ENCODE measurements around the gene CPXM2.

Gene CPXM2

GRCh38 chr10:123781956-123782500 lies 109.6 kb downstream of the CPXM2 start:
- Histone ChIP-seq H3K27me3 (ENCODE audit: insufficient read depth, low read depth) (no peaks in the 10 kb centered on the region), H3K4me1 (ENCODE audit: low read depth, poor library complexity, severe bottlenecking) (no peaks in the 10 kb centered on the region), H2AFZ (ENCODE audit: low read depth) (no peak overlapping the region), H3K79me2 (ENCODE audit: insufficient read depth, low read depth) (no peaks in the 10 kb centered on the region), H3K9ac (no peak overlapping the region), H3K27ac (no peak overlapping the region), H3K4me2 (no peak overlapping the region), H3K36me3 (ENCODE audit: insufficient read depth) (no peaks in the 10 kb centered on the region), H4K20me1 (ENCODE audit: insufficient read depth) (no peaks in the 10 kb centered on the region), H3K4me3 (IDR thresholded peaks at IDR 0.05; ENCODE audit: insufficient read depth, low read depth, low read length) (no peak overlapping the region)
- TF ChIP-seq CTCF (conservative IDR thresholded peaks at IDR 0.05; ENCODE audit: low read depth, low read length), result no peak

GRCh38 chr10:123781324-123781900 lies 110.2 kb downstream of the CPXM2 start:
- Histone ChIP-seq H3K36me3 (ENCODE audit: insufficient read depth) (no peaks in the 10 kb centered on the region), H3K4me2 (no peak overlapping the region), H2AFZ (ENCODE audit: low read depth) (no peak overlapping the region), H3K27ac (no peak overlapping the region), H3K79me2 (ENCODE audit: insufficient read depth, low read depth) (no peaks in the 10 kb centered on the region), H3K9ac (no peak overlapping the region), H3K27me3 (ENCODE audit: insufficient read depth, low read depth) (no peaks in the 10 kb centered on the region), H3K4me3 (IDR thresholded peaks at IDR 0.05; ENCODE audit: insufficient read depth, low read depth, low read length) (no peak overlapping the region), H4K20me1 (ENCODE audit: insufficient read depth) (no peaks in the 10 kb centered on the region), H3K4me1 (ENCODE audit: low read depth, poor library complexity, severe bottlenecking) (no peaks in the 10 kb centered on the region)
- no peak for TF ChIP-seq CTCF (conservative IDR thresholded peaks at IDR 0.05; ENCODE audit: low read depth, low read length)

- no peak overlapping the region for H3K9ac ChIP-seq
- H3K4me1 ChIP-seq (ENCODE audit: low read depth, poor library complexity, severe bottlenecking), result no peaks in the 10 kb centered on the region
- no peaks in the 10 kb centered on the region for H3K79me2 ChIP-seq (ENCODE audit: insufficient read depth, low read depth)
- TF ChIP-seq CTCF (conservative IDR thresholded peaks at IDR 0.05; ENCODE audit: low read depth, low read length), result no peak
- no peaks in the 10 kb centered on the region for H4K20me1 ChIP-seq (ENCODE audit: insufficient read depth)
- no peak overlapping the region for H3K4me3 ChIP-seq (IDR thresholded peaks at IDR 0.05; ENCODE audit: insufficient read depth, low read depth, low read length)
- H3K27me3 ChIP-seq (ENCODE audit: insufficient read depth, low read depth), result no peaks in the 10 kb centered on the region
- H3K4me2 ChIP-seq, result no peak overlapping the region
- no peak overlapping the region for H3K27ac ChIP-seq
- no peaks in the 10 kb centered on the region for H3K36me3 ChIP-seq (ENCODE audit: insufficient read depth)
- H2AFZ ChIP-seq (ENCODE audit: low read depth), result no peak overlapping the region
These were observed 112.7 kb downstream of the CPXM2 start for GRCh38 chr10:123778719-123779517.

- Histone ChIP-seq H3K27ac (no peak overlapping the region), H4K20me1 (ENCODE audit: insufficient read depth) (no peaks in the 10 kb centered on the region), H3K79me2 (ENCODE audit: insufficient read depth, low read depth) (no peaks in the 10 kb centered on the region), H3K9ac (no peak overlapping the region), H3K4me2 (no peak overlapping the region), H2AFZ (ENCODE audit: low read depth) (no peak overlapping the region), H3K27me3 (ENCODE audit: insufficient read depth, low read depth) (no peaks in the 10 kb centered on the region), H3K4me1 (ENCODE audit: low read depth, poor library complexity, severe bottlenecking) (no peaks in the 10 kb centered on the region), H3K36me3 (ENCODE audit: insufficient read depth) (no peaks in the 10 kb centered on the region), H3K4me3 (IDR thresholded peaks at IDR 0.05; ENCODE audit: insufficient read depth, low read depth, low read length) (no peak overlapping the region)
- TF ChIP-seq CTCF (conservative IDR thresholded peaks at IDR 0.05; ENCODE audit: low read depth, low read length), result no peak
These were observed 113.7 kb downstream of the CPXM2 start for GRCh38 chr10:123777881-123778280.

Data from KMS-11 (cell line).